Raji (cell line): ENCODE measurements around the gene VEGFA.

Experiments used
- POLR2A ChIP-seq: IDR thresholded peaks from 2 replicates; pipeline ENCODE4 v1.6.1; 2011; ENCODE audit warnings: low read depth, low read length, control low read depth; ENCODE audit not compliant: insufficient read depth

Gene VEGFA

GRCh38 chr6:43769526-43770371 is at the start of gene VEGFA:
TSS of gene VEGFA (plus strand) at chr6:43770211.
- TF ChIP-seq POLR2A: peak; percentile 87

- TF ChIP-seq POLR2A: no peak
These were observed 49.0 kb upstream of the VEGFA start for GRCh38 chr6:43720999-43721398.

- TF ChIP-seq POLR2A: no peak
These were observed 47.0 kb upstream of the VEGFA start for GRCh38 chr6:43722920-43723545.

GRCh38 chr6:43723737-43724295 is 46.2 kb upstream of the VEGFA start:
- TF ChIP-seq POLR2A: no peak

GRCh38 chr6:43724354-43724753 is 45.7 kb upstream of the VEGFA start:
- TF ChIP-seq POLR2A: no peak

GRCh38 chr6:43724914-43725642 is 44.9 kb upstream of the VEGFA start:
- peak; percentile 31; the same call in 1 of the 2 replicates for TF ChIP-seq POLR2A

- no peak for TF ChIP-seq POLR2A
These were observed 44.1 kb upstream of the VEGFA start for GRCh38 chr6:43725643-43726580.

- TF ChIP-seq POLR2A: no peak
These were observed 42.4 kb upstream of the VEGFA start for GRCh38 chr6:43727634-43728033.

- TF ChIP-seq POLR2A: no peak
These were observed 41.4 kb upstream of the VEGFA start for GRCh38 chr6:43728586-43728985.

GRCh38 chr6:43729537-43729936 is 40.5 kb upstream of the VEGFA start:
- TF ChIP-seq POLR2A: no peak

- no peak for TF ChIP-seq POLR2A
These were observed 39.4 kb upstream of the VEGFA start for GRCh38 chr6:43730634-43731033.

GRCh38 chr6:43733471-43734293 is 36.3 kb upstream of the VEGFA start:
- TF ChIP-seq POLR2A: no peak

GRCh38 chr6:43734294-43734665 is 35.7 kb upstream of the VEGFA start:
- no peak for TF ChIP-seq POLR2A
